SK-N-SH treated with all-trans-retinoic acid at 6 μM for 48 hours (cell line): ENCODE results near the gene CLTC.
"Not testable (repeated sequence)": the region's sequence is repeated elsewhere in the genome, so short reads cannot be mapped to it uniquely, and the experiment has no call there.

Experiments used
- ATAC-seq: fragments of 200-7000 bp; cut with Tn5 transposase; 3 replicates; pipeline ENCODE4 v1.9.1; 2020; ENCODE audit warnings: mild to moderate bottlenecking, moderate library complexity
- BACH2 ChIP-seq: fragments of 250-450 bp; sonication (Bioruptor Pico); IDR thresholded peaks from 2 replicates; pipeline ENCODE4 v1.9.0; 2021; ENCODE audit warnings: mild to moderate bottlenecking, borderline replicate concordance
- CSDC2 ChIP-seq: fragments of 250-450 bp; sonication (Bioruptor Pico); IDR thresholded peaks from 2 replicates; pipeline ENCODE4 v1.5.0; 2020; ENCODE audit warnings: mild to moderate bottlenecking, moderate library complexity
- GLIS3 ChIP-seq: fragments of 250-450 bp; sonication (Bioruptor Pico); IDR thresholded peaks from 2 replicates; pipeline ENCODE4 v1.5.0; 2020; ENCODE audit warnings: mild to moderate bottlenecking, moderate library complexity
- OSR1 ChIP-seq: fragments of 250-450 bp; sonication (Bioruptor Pico); IDR thresholded peaks from 2 replicates; pipeline ENCODE4 v1.8.0; 2022; ENCODE audit warnings: moderate library complexity, mild to moderate bottlenecking, inconsistent platforms
- POU6F1 ChIP-seq: fragments of 250-450 bp; sonication (Bioruptor Pico); IDR thresholded peaks from 2 replicates; pipeline ENCODE4 v1.8.0; 2021; ENCODE audit warnings: low read depth, mild to moderate bottlenecking, moderate library complexity, borderline replicate concordance
- PPARA ChIP-seq: fragments of 250-450 bp; sonication (Bioruptor Pico); IDR thresholded peaks from 2 replicates; pipeline ENCODE4 v1.5.0; 2020; ENCODE audit warnings: mild to moderate bottlenecking, borderline replicate concordance
- RARB ChIP-seq: fragments of 250-450 bp; sonication (Bioruptor Pico); IDR thresholded peaks from 2 replicates; pipeline ENCODE4 v1.8.0; 2021; ENCODE audit warnings: mild to moderate bottlenecking, moderate library complexity
- SNAI2 ChIP-seq: fragments of 250-450 bp; sonication (Bioruptor Pico); IDR thresholded peaks from 2 replicates; pipeline ENCODE4 v1.5.0; 2020; ENCODE audit warnings: mild to moderate bottlenecking, moderate library complexity
- TCF4 ChIP-seq: fragments of 250-450 bp; sonication (Bioruptor Pico); IDR thresholded peaks from 2 replicates; pipeline ENCODE4 v1.8.0; 2021; ENCODE audit warnings: mild to moderate bottlenecking, moderate library complexity, borderline replicate concordance
- TOX ChIP-seq: fragments of 250-450 bp; sonication (Bioruptor Pico); IDR thresholded peaks from 2 replicates; pipeline ENCODE4 v1.8.0; 2021; ENCODE audit warnings: mild to moderate bottlenecking, moderate library complexity, borderline replicate concordance
- ZFP3 ChIP-seq: fragments of 250-450 bp; sonication (Bioruptor Pico); IDR thresholded peaks from 2 replicates; pipeline ENCODE4 v1.5.0; 2020; ENCODE audit warnings: mild to moderate bottlenecking, moderate library complexity
- ZFP30 ChIP-seq: fragments of 450-650 bp; formaldehyde crosslinking; IDR thresholded peaks from 2 replicates; pipeline ENCODE4 v1.5.0; 2022; ENCODE audit warnings: mild to moderate bottlenecking, moderate library complexity
- ZNF565 ChIP-seq: fragments of 450-650 bp; formaldehyde crosslinking; conservative IDR thresholded peaks from 2 replicates; pipeline ENCODE4 v1.5.0; 2020; ENCODE audit warnings: low read depth, mild to moderate bottlenecking, moderate library complexity
- ZNF70 ChIP-seq: fragments of 450-650 bp; formaldehyde crosslinking; IDR thresholded peaks from 2 replicates; pipeline ENCODE4 v1.5.0; 2020; ENCODE audit warnings: mild to moderate bottlenecking, moderate library complexity
- ZNF8 ChIP-seq: fragments of 450-650 bp; formaldehyde crosslinking; IDR thresholded peaks from 2 replicates; pipeline ENCODE4 v1.5.0; 2020; ENCODE audit warnings: mild to moderate bottlenecking, moderate library complexity
- TF ChIP-seq, protein P1 (sequence below): fragments of 250-450 bp; sonication (Bioruptor Pico); IDR thresholded peaks from 2 replicates; pipeline ENCODE4 v1.5.1; 2021; ENCODE audit warnings: mild to moderate bottlenecking, moderate library complexity
- TF ChIP-seq, protein P2 (sequence below): fragments of 250-450 bp; sonication (Bioruptor Pico); IDR thresholded peaks from 2 replicates; pipeline ENCODE4 v1.5.0; 2020; ENCODE audit warnings: mild to moderate bottlenecking, moderate library complexity
- TF ChIP-seq, protein P3 (sequence below): fragments of 250-450 bp; sonication (Bioruptor Pico); IDR thresholded peaks from 2 replicates; pipeline ENCODE4 v1.8.0; 2020; ENCODE audit warnings: mild to moderate bottlenecking, moderate library complexity, borderline replicate concordance

The CLTC gene

DNA sequence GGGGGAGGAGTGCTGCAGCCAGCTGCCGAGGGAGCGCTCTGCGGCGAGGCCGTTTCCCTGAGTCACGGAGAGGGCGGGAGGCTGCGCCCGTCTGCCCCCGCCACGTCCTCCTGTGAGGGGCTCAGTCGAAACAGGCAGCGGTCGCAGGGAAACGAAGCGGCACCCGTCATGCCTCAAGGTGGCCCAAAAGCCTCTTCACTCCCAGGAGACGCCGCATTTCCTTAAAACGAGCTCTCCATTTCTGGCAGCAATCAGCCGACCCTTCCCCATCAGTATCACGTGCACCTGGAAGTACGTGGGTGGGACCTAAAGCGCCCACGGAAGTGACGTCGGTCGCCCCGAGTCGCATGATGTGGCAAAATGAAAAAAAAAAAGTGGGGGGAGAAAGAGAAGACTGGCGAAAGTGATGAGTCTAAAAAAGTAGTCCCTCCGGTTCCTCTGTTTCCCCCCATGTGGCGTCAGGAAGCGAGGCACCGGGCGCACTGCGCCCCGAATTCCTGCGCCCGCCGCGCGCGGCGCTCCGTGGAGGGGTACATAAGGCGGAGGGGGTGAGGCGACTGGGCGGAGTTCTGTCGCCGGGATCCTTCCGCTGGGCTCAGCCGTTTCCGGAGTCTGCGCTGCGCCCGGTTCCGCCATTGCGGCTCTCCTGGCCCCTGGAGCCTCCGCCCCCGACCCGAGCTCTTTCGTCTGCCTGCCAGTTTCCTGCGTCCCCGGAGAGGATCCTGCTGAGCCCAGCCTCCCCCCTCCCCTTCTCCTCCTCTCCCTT lies at the start of gene CLTC:
Gene CLTC, plus strand, starts transcription at position 598 of the 766 bp plus-strand sequence. CDS start 237 bp downstream, outside the sequence.
- peak; percentile 92 for ATAC-seq
- TF ChIP-seq, protein P1, sequence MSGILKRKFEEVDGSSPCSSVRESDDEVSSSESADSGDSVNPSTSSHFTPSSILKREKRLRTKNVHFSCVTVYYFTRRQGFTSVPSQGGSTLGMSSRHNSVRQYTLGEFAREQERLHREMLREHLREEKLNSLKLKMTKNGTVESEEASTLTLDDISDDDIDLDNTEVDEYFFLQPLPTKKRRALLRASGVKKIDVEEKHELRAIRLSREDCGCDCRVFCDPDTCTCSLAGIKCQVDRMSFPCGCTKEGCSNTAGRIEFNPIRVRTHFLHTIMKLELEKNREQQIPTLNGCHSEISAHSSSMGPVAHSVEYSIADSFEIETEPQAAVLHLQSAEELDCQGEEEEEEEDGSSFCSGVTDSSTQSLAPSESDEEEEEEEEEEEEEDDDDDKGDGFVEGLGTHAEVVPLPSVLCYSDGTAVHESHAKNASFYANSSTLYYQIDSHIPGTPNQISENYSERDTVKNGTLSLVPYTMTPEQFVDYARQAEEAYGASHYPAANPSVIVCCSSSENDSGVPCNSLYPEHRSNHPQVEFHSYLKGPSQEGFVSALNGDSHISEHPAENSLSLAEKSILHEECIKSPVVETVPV: peak; percentile 43; the same call in 1 of the 2 replicates
- TF ChIP-seq OSR1 (CRISPR knock-in tag) (0 out of 2 replicates have a peak, but pooled peaks have one; percentile 70), ZFP30 (peak; percentile 74; the same call in 1 of the 2 replicates), ZNF70 (CRISPR knock-in tag) (0 out of 2 replicates have a peak, but pooled peaks have one; percentile 6), PPARA (CRISPR knock-in tag) (no peak), BACH2 (CRISPR knock-in tag) (peak; percentile 99; the same call in 1 of the 2 replicates), TCF4 (CRISPR knock-in tag) (peak; percentile 22; the same call in 1 of the 2 replicates), ZNF8 (CRISPR knock-in tag) (peak; percentile 54; the same call in 1 of the 2 replicates), SNAI2 (no peak), CSDC2 (peak; percentile 41; the same call in 1 of the 2 replicates), ZFP3 (CRISPR knock-in tag) (peak; percentile 61; the same call in 1 of the 2 replicates), POU6F1 (peak; percentile 99), RARB (CRISPR knock-in tag) (no peak)
- TF ChIP-seq, protein P2, sequence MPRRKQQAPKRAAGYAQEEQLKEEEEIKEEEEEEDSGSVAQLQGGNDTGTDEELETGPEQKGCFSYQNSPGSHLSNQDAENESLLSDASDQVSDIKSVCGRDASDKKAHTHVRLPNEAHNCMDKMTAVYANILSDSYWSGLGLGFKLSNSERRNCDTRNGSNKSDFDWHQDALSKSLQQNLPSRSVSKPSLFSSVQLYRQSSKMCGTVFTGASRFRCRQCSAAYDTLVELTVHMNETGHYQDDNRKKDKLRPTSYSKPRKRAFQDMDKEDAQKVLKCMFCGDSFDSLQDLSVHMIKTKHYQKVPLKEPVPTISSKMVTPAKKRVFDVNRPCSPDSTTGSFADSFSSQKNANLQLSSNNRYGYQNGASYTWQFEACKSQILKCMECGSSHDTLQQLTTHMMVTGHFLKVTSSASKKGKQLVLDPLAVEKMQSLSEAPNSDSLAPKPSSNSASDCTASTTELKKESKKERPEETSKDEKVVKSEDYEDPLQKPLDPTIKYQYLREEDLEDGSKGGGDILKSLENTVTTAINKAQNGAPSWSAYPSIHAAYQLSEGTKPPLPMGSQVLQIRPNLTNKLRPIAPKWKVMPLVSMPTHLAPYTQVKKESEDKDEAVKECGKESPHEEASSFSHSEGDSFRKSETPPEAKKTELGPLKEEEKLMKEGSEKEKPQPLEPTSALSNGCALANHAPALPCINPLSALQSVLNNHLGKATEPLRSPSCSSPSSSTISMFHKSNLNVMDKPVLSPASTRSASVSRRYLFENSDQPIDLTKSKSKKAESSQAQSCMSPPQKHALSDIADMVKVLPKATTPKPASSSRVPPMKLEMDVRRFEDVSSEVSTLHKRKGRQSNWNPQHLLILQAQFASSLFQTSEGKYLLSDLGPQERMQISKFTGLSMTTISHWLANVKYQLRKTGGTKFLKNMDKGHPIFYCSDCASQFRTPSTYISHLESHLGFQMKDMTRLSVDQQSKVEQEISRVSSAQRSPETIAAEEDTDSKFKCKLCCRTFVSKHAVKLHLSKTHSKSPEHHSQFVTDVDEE (CRISPR knock-in tag): peak; percentile 61; the same call in 1 of the 2 replicates
- TF ChIP-seq, protein P3, sequence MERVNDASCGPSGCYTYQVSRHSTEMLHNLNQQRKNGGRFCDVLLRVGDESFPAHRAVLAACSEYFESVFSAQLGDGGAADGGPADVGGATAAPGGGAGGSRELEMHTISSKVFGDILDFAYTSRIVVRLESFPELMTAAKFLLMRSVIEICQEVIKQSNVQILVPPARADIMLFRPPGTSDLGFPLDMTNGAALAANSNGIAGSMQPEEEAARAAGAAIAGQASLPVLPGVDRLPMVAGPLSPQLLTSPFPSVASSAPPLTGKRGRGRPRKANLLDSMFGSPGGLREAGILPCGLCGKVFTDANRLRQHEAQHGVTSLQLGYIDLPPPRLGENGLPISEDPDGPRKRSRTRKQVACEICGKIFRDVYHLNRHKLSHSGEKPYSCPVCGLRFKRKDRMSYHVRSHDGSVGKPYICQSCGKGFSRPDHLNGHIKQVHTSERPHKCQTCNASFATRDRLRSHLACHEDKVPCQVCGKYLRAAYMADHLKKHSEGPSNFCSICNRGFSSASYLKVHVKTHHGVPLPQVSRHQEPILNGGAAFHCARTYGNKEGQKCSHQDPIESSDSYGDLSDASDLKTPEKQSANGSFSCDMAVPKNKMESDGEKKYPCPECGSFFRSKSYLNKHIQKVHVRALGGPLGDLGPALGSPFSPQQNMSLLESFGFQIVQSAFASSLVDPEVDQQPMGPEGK (CRISPR knock-in tag): peak; percentile 60
- TF ChIP-seq, all 23 proteins: peak for 12

GRCh38 chr17:59572301-59572924 lies 47.3 kb upstream of the CLTC start:
- TF ChIP-seq CSDC2: no peak
- no peak for TF ChIP-seq ZFP30
- no peak for TF ChIP-seq RARB (CRISPR knock-in tag)
- no peak for TF ChIP-seq TOX (CRISPR knock-in tag)
- no peak for TF ChIP-seq ZNF565 (CRISPR knock-in tag)
- no peak for TF ChIP-seq SNAI2
- TF ChIP-seq, protein P3 (CRISPR knock-in tag): no peak
- no peak for TF ChIP-seq GLIS3 (CRISPR knock-in tag)
- no peak for ATAC-seq

- ATAC-seq: not testable (repeated sequence)
These were observed 35.5 kb upstream of the CLTC start for GRCh38 chr17:59584168-59584567.
